GM12892 (cell line): ENCODE results near the gene DENND1B.

Experiments
- POLR2A ChIP-seq: IDR thresholded peaks from 2 replicates; pipeline ENCODE4 v1.6.1; 2011; ENCODE audit warnings: low read depth, low read length, control low read depth
- POLR2AphosphoS5 ChIP-seq: IDR thresholded peaks from 2 replicates; pipeline ENCODE4 v1.6.1; 2011; ENCODE audit warnings: low read depth, low read length, control low read depth
- TAF1 ChIP-seq: IDR thresholded peaks from 2 replicates; pipeline ENCODE4 v1.6.1; 2011; ENCODE audit warnings: low read depth, mild to moderate bottlenecking, control low read depth, low read length, borderline replicate concordance

DNA sequence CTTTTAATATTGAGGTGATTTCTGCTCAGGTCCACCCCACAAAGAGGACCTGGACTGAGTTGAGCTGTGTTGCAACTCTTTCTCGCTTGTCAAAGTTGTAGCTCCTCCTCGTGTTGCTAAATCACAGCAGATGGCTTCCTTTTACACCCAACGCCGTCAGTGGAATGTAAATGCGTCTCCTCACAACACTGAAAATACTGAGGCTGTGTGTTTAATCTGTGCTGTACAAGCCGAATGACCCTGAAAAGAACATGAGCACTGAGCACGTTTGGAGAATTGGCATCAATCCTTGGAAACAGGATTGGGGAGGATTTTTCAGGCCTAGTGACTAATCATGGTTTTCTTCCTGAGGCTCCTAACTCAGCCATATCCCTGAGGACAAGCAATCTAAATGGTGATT is 311.2 kb downstream of the DENND1B start:
- TF ChIP-seq POLR2A = no peak
- no peak for TF ChIP-seq POLR2AphosphoS5
- no peak for TF ChIP-seq TAF1
